T47D (cell line): ENCODE results near the gene DTD1.

Experiments used
- DNase-seq, 2 experiments: peaks; one replicate each; pipeline versions ENCODE4 v3.0.0 to v3.0.0-alpha.2; 2011 to 2012; ENCODE audit warnings: low read depth in 1 of 2, low spot score in 1 of 2
- JUND ChIP-seq: IDR thresholded peaks from 2 replicates; pipeline ENCODE4 v1.6.1; 2012; ENCODE audit warnings: low read depth
- in situ Hi-C: cut with HindIII; loops from 2 replicates; pipeline ENCODE4 v1.10.0; 2016; ENCODE audit warnings: low sequenced_read_pairs, low pct_unique_long_range_greater_than_20kb

Gene DTD1

GRCh38 chr20:18678549-18679419, 90.9 kb downstream of the DTD1 start:
- in situ Hi-C loops, result no loop called here

GRCh38 chr20:18683839-18684238, 96.0 kb downstream of the DTD1 start:
- no peak for TF ChIP-seq JUND
- in situ Hi-C loops, result no loop called here
- DNase-seq, result no peak

More at GRCh38 chr20:18678549-18679419, 90.9 kb downstream of the DTD1 start:
- no peak for TF ChIP-seq JUND
- DNase-seq, result peak in 1 of 2 experiments; percentile 12

- TF ChIP-seq JUND, result no peak
- in situ Hi-C loops, result no loop called here
- DNase-seq, result no peak
These were observed 96.9 kb downstream of the DTD1 start for GRCh38 chr20:18684775-18685174.

GRCh38 chr20:18685406-18685805, 97.6 kb downstream of the DTD1 start:
- no peak for TF ChIP-seq JUND
- in situ Hi-C loops, result no loop called here
- no peak for DNase-seq

- in situ Hi-C loops, result no loop called here
- DNase-seq, result peak in 1 of 2 experiments; percentile 59
- no peak for TF ChIP-seq JUND
These were observed 98.8 kb downstream of the DTD1 start for GRCh38 chr20:18686696-18687095.

- peak in 1 of 2 experiments; percentile 10 for DNase-seq
- TF ChIP-seq JUND, result no peak
- in situ Hi-C loops, result no loop called here
These were observed 100.8 kb downstream of the DTD1 start for GRCh38 chr20:18688676-18689075.

GRCh38 chr20:18689557-18689956, 101.7 kb downstream of the DTD1 start:
- DNase-seq, result no peak
- in situ Hi-C loops, result no loop called here
- TF ChIP-seq JUND, result no peak

- DNase-seq, result peak; percentile 16 to 43
- TF ChIP-seq JUND, result no peak
- in situ Hi-C loops, result no loop called here
These were observed 104.6 kb downstream of the DTD1 start for GRCh38 chr20:18692447-18692846.

GRCh38 chr20:18694071-18694470, 106.2 kb downstream of the DTD1 start:
- no peak for DNase-seq
- in situ Hi-C loops, result no loop called here
- no peak for TF ChIP-seq JUND

GRCh38 chr20:18695175-18695574, 107.3 kb downstream of the DTD1 start:
- in situ Hi-C loops, result no loop called here
- no peak for DNase-seq
- no peak for TF ChIP-seq JUND

GRCh38 chr20:18698735-18699380, 111.0 kb downstream of the DTD1 start:
- no peak for TF ChIP-seq JUND
- no peak for DNase-seq
- in situ Hi-C loops, result no loop called here

- TF ChIP-seq JUND, result no peak
- in situ Hi-C loops, result no loop called here
- DNase-seq, result no peak
These were observed 114.1 kb downstream of the DTD1 start for GRCh38 chr20:18701969-18702368.

GRCh38 chr20:18702736-18703135, 114.9 kb downstream of the DTD1 start:
- in situ Hi-C loops, result no loop called here

More at GRCh38 chr20:18702736-18703135, 114.9 kb downstream of the DTD1 start:
- DNase-seq, result no peak
- no peak for TF ChIP-seq JUND
